Heart left ventricle (tissue), 13 donors: ENCODE results near the gene SCRN2.

Experiments used
- CTCF ChIP-seq, 12 donors: fragments of 200-600 bp; sonication (generic) in 4 of 12; IDR thresholded peaks; one replicate each; pipeline versions ENCODE4 v1.5.0 to v1.8.0; 2018 to 2022; ENCODE audit warnings: antibody characterized with exemption in 12 of 12, mild to moderate bottlenecking in 5 of 12
- POLR2A ChIP-seq, 2 donors: fragments of 450-650 bp; IDR thresholded peaks; one replicate each; pipeline ENCODE4 v1.6.1; 2017; ENCODE audit warnings: antibody characterized with exemption in 2 of 2, mild to moderate bottlenecking in 2 of 2, moderate library complexity in 2 of 2
- donor health status: ischemic (EF 13 %, LVEDD 7.1; RV severe dilation, severe dysfunction).
- donor health status: DM: no; HTN: yes; CAD: no.
- donor health status: DM: no; HTN: no; CAD: no.
- donor health status: ischemic (EF 25% LVEDD 6.9; RV normal size, moderate dysfunction).
- donor health status: ischemic (EF 25% LVEDD 5.7; RV mildly dilated, moderate dysfunction).
- donor health status: ischemic (EF 35%, LVEDD 5.7; RV mildly dilated, moderate dysfunction).
- donor health status: nonischemic (EF 11% LVEDD 7.7; RV severe dilation, severe dysfunction).
- donor health status: DM: yes; HTN: yes; CAD: no.
- donor health status: PGD.
- donor health status: ischemic (EF 29% LVEDD 5.4; RV normal size, mild dysfunction).
- donor health status: nonischemic (EF 23%, LVEDD 6.1; RV moderate dilation, normal function).

- TF ChIP-seq CTCF (IDR thresholded peaks at IDR 0.05), result no peak
- no peak for TF ChIP-seq POLR2A (IDR thresholded peaks at IDR 0.05)
Observed at GRCh38 chr17:47882695-47883588, 41.9 kb upstream of the SCRN2 start.
